ENCODE data around the gene MSMO1.
A peak's percentile ranks its signal among the peaks of the same experiment; 100 is the strongest.

Gene MSMO1

GRCh38 chr4:165360985-165361670 is 33.7 kb downstream of the MSMO1 start:
- no peak for DNase-seq (ENCODE audit: low read depth)

- DNase-seq (ENCODE audit: low read depth): no peak
These were observed 34.3 kb downstream of the MSMO1 start for GRCh38 chr4:165361810-165362209.

- DNase-seq (ENCODE audit: low read depth): no peak
These were observed 37.1 kb downstream of the MSMO1 start for GRCh38 chr4:165364452-165365080.

GRCh38 chr4:165367040-165367439 is 39.6 kb downstream of the MSMO1 start:
- DNase-seq (ENCODE audit: low read depth): no peak

- no peak for DNase-seq (ENCODE audit: low read depth)
These were observed 40.6 kb downstream of the MSMO1 start for GRCh38 chr4:165368114-165368513.

- no peak for DNase-seq (ENCODE audit: low read depth)
These were observed 41.1 kb downstream of the MSMO1 start for GRCh38 chr4:165368567-165368966.

- DNase-seq (ENCODE audit: low read depth): no peak
These were observed 42.1 kb downstream of the MSMO1 start for GRCh38 chr4:165369522-165369921.

- no peak for DNase-seq (ENCODE audit: low read depth)
These were observed 43.1 kb downstream of the MSMO1 start for GRCh38 chr4:165370530-165370929.

- no peak for DNase-seq (ENCODE audit: low read depth)
These were observed 48.0 kb downstream of the MSMO1 start for GRCh38 chr4:165375465-165375864.

GRCh38 chr4:165378398-165378744 is 50.9 kb downstream of the MSMO1 start:
- DNase-seq (ENCODE audit: low read depth): no peak

- peak; percentile 40 for DNase-seq (ENCODE audit: low read depth)
These were observed 51.5 kb downstream of the MSMO1 start, which contains the start of gene CPE for GRCh38 chr4:165378745-165379677. Gene CPE (plus strand): TSS chr4:165379008. CDS start chr4:165379222, 214 bp downstream.

GRCh38 chr4:165379678-165380064 is 52.2 kb downstream of the MSMO1 start:
- no peak for DNase-seq (ENCODE audit: low read depth)

- no peak for DNase-seq (ENCODE audit: low read depth)
These were observed 53.3 kb downstream of the MSMO1 start for GRCh38 chr4:165380805-165381204.

- DNase-seq (ENCODE audit: low read depth): no peak
These were observed 54.4 kb downstream of the MSMO1 start for GRCh38 chr4:165381821-165382373.

- DNase-seq (ENCODE audit: low read depth): no peak
These were observed 55.2 kb downstream of the MSMO1 start for GRCh38 chr4:165382640-165383039.

GRCh38 chr4:165383591-165384073 is 56.2 kb downstream of the MSMO1 start:
- no peak for DNase-seq (ENCODE audit: low read depth)

GRCh38 chr4:165384186-165384585 is 56.7 kb downstream of the MSMO1 start:
- DNase-seq (ENCODE audit: low read depth): no peak

GRCh38 chr4:165384598-165384997 is 57.1 kb downstream of the MSMO1 start:
- no peak for DNase-seq (ENCODE audit: low read depth)

GRCh38 chr4:165385126-165385525 is 57.7 kb downstream of the MSMO1 start:
- no peak for DNase-seq (ENCODE audit: low read depth)

- no peak for DNase-seq (ENCODE audit: low read depth)
These were observed 58.9 kb downstream of the MSMO1 start for GRCh38 chr4:165386328-165386727.

GRCh38 chr4:165388756-165389155 is 61.3 kb downstream of the MSMO1 start:
- no peak for DNase-seq (ENCODE audit: low read depth)
